Gastrocnemius medialis (tissue), 4 donors: ENCODE measurements around the gene PRPF19.

ENCODE experiments used
- POLR2A ChIP-seq, 2 donors: fragments of 450-650 bp; IDR thresholded peaks; one replicate each; pipeline ENCODE4 v1.6.1; 2017; ENCODE audit warnings: antibody characterized with exemption in 2 of 2, mild to moderate bottlenecking in 2 of 2, moderate library complexity in 2 of 2
- TF ChIP-seq, protein P1 (sequence below), 5 experiments: fragments of 450-650 bp in 3 of 5; fragments of 200-600 bp in 2 of 5; sonication (generic) in 2 of 5; IDR thresholded peaks in 4 of 5; conservative IDR thresholded peaks in 1 of 5; 1 replicate in 4 of 5; 2 replicates in 1 of 5; pipeline ENCODE4 v1.5.1; 2016 to 2019; ENCODE audit warnings: antibody characterized with exemption in 5 of 5, mild to moderate bottlenecking in 3 of 5, moderate library complexity in 3 of 5

DNA sequence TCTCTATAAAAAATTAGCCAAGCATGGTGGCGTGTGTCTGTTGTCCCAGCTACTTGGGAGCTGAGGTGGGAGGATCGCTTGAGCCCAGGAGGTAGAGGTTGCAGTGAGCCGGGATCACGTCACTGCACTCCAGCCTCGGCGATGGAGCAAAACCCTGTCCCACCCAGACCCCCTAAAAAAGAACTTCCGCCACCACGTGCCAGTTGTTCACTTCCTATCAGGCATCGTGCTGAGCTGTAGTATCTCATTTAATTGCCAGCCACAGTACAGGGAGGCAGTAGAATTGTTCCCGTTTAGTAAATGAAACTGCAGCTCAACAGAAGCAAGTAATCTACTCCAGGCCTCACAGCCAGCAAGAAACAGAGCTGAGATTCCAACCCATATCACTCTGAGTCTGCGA is 14.9 kb upstream of the PRPF19 start:
- no peak for TF ChIP-seq POLR2A (IDR thresholded peaks at IDR 0.05)
- TF ChIP-seq, protein P1, sequence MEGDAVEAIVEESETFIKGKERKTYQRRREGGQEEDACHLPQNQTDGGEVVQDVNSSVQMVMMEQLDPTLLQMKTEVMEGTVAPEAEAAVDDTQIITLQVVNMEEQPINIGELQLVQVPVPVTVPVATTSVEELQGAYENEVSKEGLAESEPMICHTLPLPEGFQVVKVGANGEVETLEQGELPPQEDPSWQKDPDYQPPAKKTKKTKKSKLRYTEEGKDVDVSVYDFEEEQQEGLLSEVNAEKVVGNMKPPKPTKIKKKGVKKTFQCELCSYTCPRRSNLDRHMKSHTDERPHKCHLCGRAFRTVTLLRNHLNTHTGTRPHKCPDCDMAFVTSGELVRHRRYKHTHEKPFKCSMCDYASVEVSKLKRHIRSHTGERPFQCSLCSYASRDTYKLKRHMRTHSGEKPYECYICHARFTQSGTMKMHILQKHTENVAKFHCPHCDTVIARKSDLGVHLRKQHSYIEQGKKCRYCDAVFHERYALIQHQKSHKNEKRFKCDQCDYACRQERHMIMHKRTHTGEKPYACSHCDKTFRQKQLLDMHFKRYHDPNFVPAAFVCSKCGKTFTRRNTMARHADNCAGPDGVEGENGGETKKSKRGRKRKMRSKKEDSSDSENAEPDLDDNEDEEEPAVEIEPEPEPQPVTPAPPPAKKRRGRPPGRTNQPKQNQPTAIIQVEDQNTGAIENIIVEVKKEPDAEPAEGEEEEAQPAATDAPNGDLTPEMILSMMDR (IDR thresholded peaks at IDR 0.05 in 4 of 5, conservative IDR thresholded peaks at IDR 0.05 in 1 of 5): no peak
